Thymus (tissue), 11 donors: Measurements from ENCODE around the gene CREB5. TPM values are rescaled to one million over a fixed set of nuclear protein-coding genes. Genes with fewer than 3 reads are reported as not detected.

ENCODE experiments used
- DNase-seq, 9 donors: peaks; one replicate each; pipeline ENCODE4 v3.0.0-alpha.2; 2013; ENCODE audit warnings: low spot score in 9 of 9, low read depth in 6 of 9, missing footprints in 1 of 9
- H3K27ac ChIP-seq, 2 donors: one replicate each; pipeline ENCODE4 v1.5.1; 2013; ENCODE audit warnings: control low read depth in 1 of 2, low read depth in 1 of 2, low read length in 1 of 2, mild to moderate bottlenecking in 1 of 2, moderate library complexity in 1 of 2
- H3K27me3 ChIP-seq, 2 donors: one replicate each; pipeline ENCODE4 v1.5.1; 2013; ENCODE audit warnings: low read length in 1 of 2; ENCODE audit not compliant: control insufficient read depth in 2 of 2, insufficient read depth in 1 of 2
- H3K36me3 ChIP-seq, 2 donors: one replicate each; pipeline ENCODE4 v1.5.1; 2013; ENCODE audit warnings: low read length in 1 of 2, mild to moderate bottlenecking in 1 of 2, moderate library complexity in 1 of 2; ENCODE audit not compliant: control insufficient read depth in 2 of 2, insufficient read depth in 2 of 2
- H3K4me1 ChIP-seq, 2 donors: one replicate each; pipeline ENCODE4 v1.5.1; 2013; ENCODE audit warnings: low read length in 2 of 2; ENCODE audit not compliant: control insufficient read depth in 2 of 2, insufficient read depth in 2 of 2
- H3K4me3 ChIP-seq, 2 donors: one replicate each; pipeline ENCODE4 v1.5.1; 2013; ENCODE audit warnings: low read length in 2 of 2, control low read depth in 1 of 2, mild to moderate bottlenecking in 1 of 2
- H3K9me3 ChIP-seq, 2 donors: one replicate each; pipeline ENCODE4 v1.5.1; 2013; ENCODE audit warnings: low read length in 1 of 2, mild to moderate bottlenecking in 1 of 2; ENCODE audit not compliant: control insufficient read depth in 2 of 2, insufficient read depth in 1 of 2
- WGBS: extraction: QIAGEN DNeasy Blood & Tissue Kit; methylation state at CpG from one replicate; pipeline ENCODE4 v1.1.7; 2013; 5-methylcytosine and 5-hydroxymethylcytosine counted together
- polyA plus RNA-seq: library from polyadenylated mRNA; stranded (reverse); fragments of 200-250 nt; gene quantifications from one replicate; pipeline ENCODE4 v1.2.3, GENCODE V29; 2013
- total RNA-seq: library from RNA; stranded (reverse); fragments of 120-200 nt; gene quantifications from one replicate; pipeline ENCODE4 v1.2.4, GENCODE V29; 2013
- donor health status: healthy.

CREB5 gene
- total and polyA plus RNA-seq, 2 donors, result 1.1 to 5.4 TPM

GRCh38 chr7:28516390-28517172, 104.3 kb downstream of the CREB5 start:
- Histone ChIP-seq H3K27me3 (no peaks in the 10 kb centered on the region), H3K4me3 (no peak overlapping the region), H3K27ac (no peak overlapping the region), H3K9me3 (no peaks in the 10 kb centered on the region), H3K36me3 (no peaks in the 10 kb centered on the region), H3K4me1 (no peaks in the 10 kb centered on the region)
- no peak for DNase-seq
- 92% methylated on average over 14 of the region's 14 CpGs for WGBS

- Histone ChIP-seq H3K27ac (no peak overlapping the region), H3K36me3 (no peaks in the 10 kb centered on the region), H3K27me3 (no peaks in the 10 kb centered on the region), H3K4me1 (no peaks in the 10 kb centered on the region), H3K4me3 (no peak overlapping the region), H3K9me3 (no peaks in the 10 kb centered on the region)
- DNase-seq, result no peak
- WGBS, result 95% methylated on average over 5 of the region's 5 CpGs
These were observed 104.9 kb downstream of the CREB5 start for GRCh38 chr7:28517206-28517605.

- Histone ChIP-seq H3K9me3 (no peaks in the 10 kb centered on the region), H3K27me3 (no peaks in the 10 kb centered on the region), H3K36me3 (no peaks in the 10 kb centered on the region), H3K4me3 (no peak overlapping the region), H3K27ac (no peak overlapping the region), H3K4me1 (no peaks in the 10 kb centered on the region)
- WGBS, result 99% methylated on average over 7 of the region's 7 CpGs
- no peak for DNase-seq
These were observed 105.3 kb downstream of the CREB5 start for GRCh38 chr7:28517606-28518005.

GRCh38 chr7:28520074-28521015, 108.0 kb downstream of the CREB5 start:
- H3K4me3 ChIP-seq, result no peak overlapping the region
- no peak for DNase-seq
- no peaks in the 10 kb centered on the region for H3K9me3 ChIP-seq
- H3K27me3 ChIP-seq, result no peaks in the 10 kb centered on the region
- no peaks in the 10 kb centered on the region for H3K4me1 ChIP-seq
- no peak overlapping the region for H3K27ac ChIP-seq
- WGBS, result 36% methylated on average over 9 of the region's 9 CpGs
- H3K36me3 ChIP-seq, result no peaks in the 10 kb centered on the region

GRCh38 chr7:28524978-28525377, 112.7 kb downstream of the CREB5 start:
- no peaks in the 10 kb centered on the region for H3K4me1 ChIP-seq
- H3K36me3 ChIP-seq, result no peaks in the 10 kb centered on the region
- 64% methylated on average over 3 of the region's 3 CpGs for WGBS
- no peak overlapping the region for H3K4me3 ChIP-seq
- H3K27ac ChIP-seq, result no peak overlapping the region
- H3K27me3 ChIP-seq, result no peaks in the 10 kb centered on the region
- H3K9me3 ChIP-seq, result no peaks in the 10 kb centered on the region
- no peak for DNase-seq

- Histone ChIP-seq H3K36me3 (no peaks in the 10 kb centered on the region), H3K4me3 (no peak overlapping the region), H3K9me3 (no peaks in the 10 kb centered on the region), H3K4me1 (no peaks in the 10 kb centered on the region), H3K27ac (no peak overlapping the region), H3K27me3 (no peaks in the 10 kb centered on the region)
- 94% methylated on average over 2 of the region's 2 CpGs for WGBS
- DNase-seq, result no peak
These were observed 116.6 kb downstream of the CREB5 start for GRCh38 chr7:28528899-28529298.

- H3K27me3 ChIP-seq, result no peaks in the 10 kb centered on the region
- H3K4me1 ChIP-seq, result no peaks in the 10 kb centered on the region
- no peaks in the 10 kb centered on the region for H3K9me3 ChIP-seq
- no peaks in the 10 kb centered on the region for H3K36me3 ChIP-seq
- no peak overlapping the region for H3K4me3 ChIP-seq
- 93% methylated on average over 2 of the region's 2 CpGs for WGBS
- DNase-seq, result no peak
- no peak overlapping the region for H3K27ac ChIP-seq
These were observed 117.4 kb downstream of the CREB5 start for GRCh38 chr7:28529755-28530154.

GRCh38 chr7:28530175-28530802, 118.0 kb downstream of the CREB5 start:
- no peaks in the 10 kb centered on the region for H3K9me3 ChIP-seq
- no peak overlapping the region for H3K27ac ChIP-seq
- DNase-seq, result no peak
- WGBS, result 97% methylated on average over 12 of the region's 12 CpGs
- no peaks in the 10 kb centered on the region for H3K4me1 ChIP-seq
- no peaks in the 10 kb centered on the region for H3K36me3 ChIP-seq
- H3K4me3 ChIP-seq, result no peak overlapping the region
- H3K27me3 ChIP-seq, result no peaks in the 10 kb centered on the region

- Histone ChIP-seq H3K36me3 (no peaks in the 10 kb centered on the region), H3K4me1 (no peaks in the 10 kb centered on the region), H3K27ac (no peak overlapping the region), H3K4me3 (no peak overlapping the region), H3K9me3 (no peaks in the 10 kb centered on the region), H3K27me3 (no peaks in the 10 kb centered on the region)
- whole genome bisulfite sequencing, result 72% methylated on average over 4 of the region's 4 CpGs
- no peak for DNase-seq
These were observed 118.5 kb downstream of the CREB5 start for GRCh38 chr7:28530803-28531175.
